SU-DHL-6 (cell line): ENCODE measurements around the gene ABCC4.

Experiments used
- H2AFZ ChIP-seq: fragments of 200-600 bp; sonication (generic); 2 replicates; pipeline ENCODE4 v1.6.1; 2014; ENCODE audit warnings: low read depth, mild to moderate bottlenecking, moderate library complexity, mixed read lengths, antibody characterized with exemption, low read length; ENCODE audit not compliant: severe bottlenecking
- H3F3A ChIP-seq: fragments of 200-600 bp; shearing (Covaris generic); 2 replicates; pipeline ENCODE4 v1.6.0; 2016; ENCODE audit warnings: antibody characterized with exemption, mild to moderate bottlenecking; ENCODE audit not compliant: insufficient read depth
- H3K27ac ChIP-seq: fragments of 200-600 bp; sonication (generic); 2 replicates; pipeline ENCODE4 v1.5.1; 2016; ENCODE audit warnings: low read depth, mild to moderate bottlenecking, low read length, moderate library complexity, mixed read lengths
- H3K27me3 ChIP-seq: fragments of 200-600 bp; sonication (generic), shearing (Covaris generic); 2 replicates; pipeline ENCODE4 v1.6.0; 2014; ENCODE audit warnings: mild to moderate bottlenecking, low read length
- H3K36me3 ChIP-seq: fragments of 200-600 bp; sonication (generic); 2 replicates; pipeline ENCODE4 v1.6.1; 2014; ENCODE audit warnings: mild to moderate bottlenecking, low read length, mixed read lengths
- H3K4me2 ChIP-seq: fragments of 300-600, 200-600 bp; shearing (Covaris generic), sonication (generic); 2 replicates; pipeline ENCODE4 v1.6.0; 2014; ENCODE audit warnings: low read length, low read depth, mild to moderate bottlenecking; ENCODE audit not compliant: poor library complexity, severe bottlenecking
- H3K4me3 ChIP-seq: fragments of 200-600 bp; sonication (generic); 2 replicates; pipeline ENCODE4 v1.5.1; 2014; ENCODE audit warnings: antibody characterized with exemption, low read length, mild to moderate bottlenecking, mixed read lengths; ENCODE audit not compliant: insufficient read depth, poor library complexity, severe bottlenecking
- H3K79me2 ChIP-seq: fragments of 200-600 bp; sonication (generic); 2 replicates; pipeline ENCODE4 v1.6.1; 2014; ENCODE audit warnings: mild to moderate bottlenecking, low read length, moderate library complexity; ENCODE audit not compliant: insufficient read depth
- H3K9ac ChIP-seq: fragments of 200-600 bp; sonication (generic); 2 replicates; pipeline ENCODE4 v1.7.0; 2014; ENCODE audit warnings: mild to moderate bottlenecking, low read length
- H3K9me2 ChIP-seq: fragments of 200-600 bp; sonication (generic); replicated peaks from 2 replicates; pipeline ENCODE4 v1.6.1; 2014; ENCODE audit warnings: low read length; ENCODE audit not compliant: insufficient read depth
- H3K9me3 ChIP-seq: fragments of 200-600 bp; sonication (generic); 2 replicates; pipeline ENCODE4 v1.6.1; 2014; ENCODE audit warnings: low read length, mixed read lengths; ENCODE audit not compliant: insufficient read depth
- H4K20me1 ChIP-seq: fragments of 200-600 bp; sonication (generic); 2 replicates; pipeline ENCODE4 v1.6.1; 2014; ENCODE audit warnings: low read depth, mild to moderate bottlenecking, antibody characterized with exemption, low read length, moderate library complexity, mixed read lengths
- EZH2phosphoT487 ChIP-seq: fragments of 200-600 bp; sonication (generic), shearing (Covaris generic); conservative IDR thresholded peaks from 2 replicates; pipeline ENCODE4 v1.6.1; 2018; ENCODE audit warnings: mild to moderate bottlenecking, antibody characterized with exemption, low read length, moderate library complexity, mixed read lengths
- TF ChIP-seq, protein P1 (sequence below): fragments of 200-600 bp; sonication (generic); IDR thresholded peaks from one replicate; pipeline ENCODE4 v1.5.1; 2017; ENCODE audit warnings: antibody characterized with exemption, mild to moderate bottlenecking, low read length, moderate library complexity; ENCODE audit not compliant: insufficient read depth, poor library complexity, severe bottlenecking

ABCC4 gene

DNA sequence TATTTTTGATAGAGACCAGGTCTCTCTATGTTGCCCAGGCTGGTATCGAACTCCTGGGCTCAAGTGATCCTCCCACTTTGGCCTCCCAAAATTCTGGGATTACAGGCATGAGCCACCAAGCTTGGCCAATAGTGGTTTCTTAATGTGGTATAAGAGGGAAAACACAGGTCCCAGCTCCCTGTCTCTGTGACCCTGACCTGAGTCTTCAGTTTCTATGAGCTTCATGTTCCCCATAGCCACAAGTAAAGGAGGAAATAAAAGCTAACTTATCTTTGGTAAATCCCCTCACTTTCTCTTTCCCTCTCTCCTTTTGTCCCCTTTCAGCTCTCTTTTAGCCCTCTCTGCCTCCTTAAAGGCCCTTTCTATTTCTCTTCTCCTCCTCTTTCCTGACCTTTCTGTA, 50.3 kb downstream of the ABCC4 start:
- Histone ChIP-seq H3K9me3 (no peaks in the 10 kb centered on the region), H3F3A (no peaks in the 10 kb centered on the region), H3K4me2 (no peak overlapping the region), H3K27ac (no peak overlapping the region), H3K79me2 (peaks cover 15% of the 10 kb centered on the region; the same call in 1 of the 2 replicates), H3K4me3 (no peak overlapping the region), H2AFZ (no peak overlapping the region), H4K20me1 (no peaks in the 10 kb centered on the region), H3K9me2 (no peaks in the 10 kb centered on the region), H3K36me3 (no peaks in the 10 kb centered on the region), H3K27me3 (no peaks in the 10 kb centered on the region), H3K9ac (no peak overlapping the region)
- no peak for TF ChIP-seq EZH2phosphoT487
- TF ChIP-seq, protein P1, sequence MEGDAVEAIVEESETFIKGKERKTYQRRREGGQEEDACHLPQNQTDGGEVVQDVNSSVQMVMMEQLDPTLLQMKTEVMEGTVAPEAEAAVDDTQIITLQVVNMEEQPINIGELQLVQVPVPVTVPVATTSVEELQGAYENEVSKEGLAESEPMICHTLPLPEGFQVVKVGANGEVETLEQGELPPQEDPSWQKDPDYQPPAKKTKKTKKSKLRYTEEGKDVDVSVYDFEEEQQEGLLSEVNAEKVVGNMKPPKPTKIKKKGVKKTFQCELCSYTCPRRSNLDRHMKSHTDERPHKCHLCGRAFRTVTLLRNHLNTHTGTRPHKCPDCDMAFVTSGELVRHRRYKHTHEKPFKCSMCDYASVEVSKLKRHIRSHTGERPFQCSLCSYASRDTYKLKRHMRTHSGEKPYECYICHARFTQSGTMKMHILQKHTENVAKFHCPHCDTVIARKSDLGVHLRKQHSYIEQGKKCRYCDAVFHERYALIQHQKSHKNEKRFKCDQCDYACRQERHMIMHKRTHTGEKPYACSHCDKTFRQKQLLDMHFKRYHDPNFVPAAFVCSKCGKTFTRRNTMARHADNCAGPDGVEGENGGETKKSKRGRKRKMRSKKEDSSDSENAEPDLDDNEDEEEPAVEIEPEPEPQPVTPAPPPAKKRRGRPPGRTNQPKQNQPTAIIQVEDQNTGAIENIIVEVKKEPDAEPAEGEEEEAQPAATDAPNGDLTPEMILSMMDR = no peak

DNA sequence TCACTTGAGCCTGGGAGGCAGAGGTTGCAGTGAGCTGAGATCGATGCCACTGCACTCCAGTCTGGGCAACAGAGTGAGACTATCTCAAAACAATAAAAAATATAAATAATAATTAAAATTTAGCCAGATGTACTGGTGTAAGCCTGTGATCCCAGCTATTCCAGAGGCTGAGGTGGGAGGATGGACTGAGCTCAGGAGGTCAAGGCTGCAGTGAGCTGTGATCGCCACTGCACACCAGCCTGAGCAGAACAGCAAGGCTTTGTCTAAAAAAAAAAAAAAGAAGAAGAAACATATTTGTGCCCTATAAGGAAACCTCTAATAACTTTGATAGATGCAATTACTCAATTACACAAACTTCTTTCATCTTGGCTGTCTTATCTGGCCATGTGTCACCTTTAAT, 52.3 kb downstream of the ABCC4 start:
- no peak overlapping the region for H3K4me3 ChIP-seq
- H3F3A ChIP-seq = no peaks in the 10 kb centered on the region
- H3K4me2 ChIP-seq = no peak overlapping the region
- no peak overlapping the region for H3K9ac ChIP-seq
- H3K9me3 ChIP-seq = no peaks in the 10 kb centered on the region
- no peaks in the 10 kb centered on the region for H3K27me3 ChIP-seq
- H3K36me3 ChIP-seq = no peaks in the 10 kb centered on the region
- no peak for TF ChIP-seq EZH2phosphoT487
- TF ChIP-seq, protein P1 = no peak
- no peaks in the 10 kb centered on the region for H4K20me1 ChIP-seq
- no peaks in the 10 kb centered on the region for H3K9me2 ChIP-seq
- no peak overlapping the region for H3K27ac ChIP-seq
- no peak overlapping the region for H2AFZ ChIP-seq
- peaks cover 10% of the 10 kb centered on the region; the same call in 1 of the 2 replicates for H3K79me2 ChIP-seq

DNA sequence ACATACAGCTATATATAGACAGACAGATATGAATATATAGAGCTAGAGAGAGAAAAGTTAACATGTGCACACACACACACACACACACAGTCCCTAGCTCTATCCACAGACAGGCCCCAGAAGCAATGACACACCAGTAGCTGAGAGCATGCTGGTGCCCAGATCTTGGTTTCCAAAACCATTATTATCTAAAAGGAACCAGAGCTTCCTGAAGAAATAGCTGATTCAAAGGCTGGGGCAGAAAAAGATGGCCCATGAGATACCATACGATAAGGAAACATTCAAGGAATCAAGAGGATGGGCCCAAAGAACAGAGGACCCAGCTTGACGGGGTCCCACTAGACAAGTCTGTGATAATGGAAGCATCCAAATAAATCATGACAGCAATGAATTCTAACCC, 53.4 kb downstream of the ABCC4 start:
- no peaks in the 10 kb centered on the region for H3K27me3 ChIP-seq
- no peaks in the 10 kb centered on the region for H3K9me3 ChIP-seq
- no peaks in the 10 kb centered on the region for H3K9me2 ChIP-seq
- H3K4me2 ChIP-seq = no peak overlapping the region
- TF ChIP-seq, protein P1 = no peak
- no peak for TF ChIP-seq EZH2phosphoT487
- H3K79me2 ChIP-seq = peaks cover 7% of the 10 kb centered on the region; the same call in 1 of the 2 replicates
- H3K9ac ChIP-seq = no peak overlapping the region
- no peaks in the 10 kb centered on the region for H3F3A ChIP-seq
- H3K27ac ChIP-seq = no peak overlapping the region
- no peaks in the 10 kb centered on the region for H4K20me1 ChIP-seq
- H2AFZ ChIP-seq = no peak overlapping the region
- no peaks in the 10 kb centered on the region for H3K36me3 ChIP-seq
- H3K4me3 ChIP-seq = no peak overlapping the region
